ENCODE measurements around the gene KCNA5.

KCNA5 gene

GRCh38 chr12:5027046-5027821, 16.4 kb upstream of the KCNA5 start:
- no peak for DNase-seq (ENCODE audit: low spot score)

GRCh38 chr12:5030066-5030465, 13.6 kb upstream of the KCNA5 start:
- no peak for DNase-seq (ENCODE audit: low spot score)

- DNase-seq (ENCODE audit: low spot score), result no peak
These were observed 12.4 kb upstream of the KCNA5 start for GRCh38 chr12:5031242-5031641.

- no peak for DNase-seq (ENCODE audit: low spot score)
These were observed 11.7 kb upstream of the KCNA5 start for GRCh38 chr12:5031958-5032357.

- DNase-seq (ENCODE audit: low spot score), result no peak
These were observed 10.9 kb upstream of the KCNA5 start for GRCh38 chr12:5032821-5033220.

- no peak for DNase-seq (ENCODE audit: low spot score)
These were observed 9.8 kb upstream of the KCNA5 start for GRCh38 chr12:5033883-5034282.

- no peak for DNase-seq (ENCODE audit: low spot score)
These were observed 9.1 kb upstream of the KCNA5 start for GRCh38 chr12:5034603-5035002.

GRCh38 chr12:5035618-5036017, 8.1 kb upstream of the KCNA5 start:
- DNase-seq (ENCODE audit: low spot score), result no peak

GRCh38 chr12:5036031-5036430, 7.6 kb upstream of the KCNA5 start:
- DNase-seq (ENCODE audit: low spot score), result no peak

GRCh38 chr12:5037795-5038357, 5.8 kb upstream of the KCNA5 start:
- no peak for DNase-seq (ENCODE audit: low spot score)

GRCh38 chr12:5038781-5039311, 4.8 kb upstream of the KCNA5 start:
- DNase-seq (ENCODE audit: low spot score), result no peak

- DNase-seq (ENCODE audit: low spot score), result no peak
These were observed 3.9 kb upstream of the KCNA5 start for GRCh38 chr12:5039815-5040214.

GRCh38 chr12:5040368-5040767, 3.3 kb upstream of the KCNA5 start:
- DNase-seq (ENCODE audit: low spot score), result no peak

- no peak for DNase-seq (ENCODE audit: low spot score)
These were observed 979 bp downstream of the KCNA5 start for GRCh38 chr12:5044420-5045295.

- DNase-seq (ENCODE audit: low spot score), result peak; percentile 5
These were observed 3.4 kb downstream of the KCNA5 start for GRCh38 chr12:5047094-5047493.

- no peak for DNase-seq (ENCODE audit: low spot score)
These were observed 4.0 kb downstream of the KCNA5 start for GRCh38 chr12:5047729-5048128.

- DNase-seq (ENCODE audit: low spot score), result no peak
These were observed 6.9 kb downstream of the KCNA5 start for GRCh38 chr12:5050542-5050941.

- DNase-seq (ENCODE audit: low spot score), result no peak
These were observed 7.7 kb downstream of the KCNA5 start for GRCh38 chr12:5051334-5051733.

- no peak for DNase-seq (ENCODE audit: low spot score)
These were observed 8.2 kb downstream of the KCNA5 start for GRCh38 chr12:5051913-5052312.

- no peak for DNase-seq (ENCODE audit: low spot score)
These were observed 8.7 kb downstream of the KCNA5 start for GRCh38 chr12:5052348-5052747.

GRCh38 chr12:5059358-5059757, 15.7 kb downstream of the KCNA5 start:
- DNase-seq (ENCODE audit: low spot score), result no peak

- no peak for DNase-seq (ENCODE audit: low spot score)
These were observed 17.3 kb downstream of the KCNA5 start for GRCh38 chr12:5060958-5061357.

GRCh38 chr12:5063149-5063548, 19.5 kb downstream of the KCNA5 start:
- no peak for DNase-seq (ENCODE audit: low spot score)
